ENCODE results near the gene OR6C3.
"Not testable (repeated sequence)": the region's sequence is repeated elsewhere in the genome, so short reads cannot be mapped to it uniquely, and the experiment has no call there.

The OR6C3 gene

DNA sequence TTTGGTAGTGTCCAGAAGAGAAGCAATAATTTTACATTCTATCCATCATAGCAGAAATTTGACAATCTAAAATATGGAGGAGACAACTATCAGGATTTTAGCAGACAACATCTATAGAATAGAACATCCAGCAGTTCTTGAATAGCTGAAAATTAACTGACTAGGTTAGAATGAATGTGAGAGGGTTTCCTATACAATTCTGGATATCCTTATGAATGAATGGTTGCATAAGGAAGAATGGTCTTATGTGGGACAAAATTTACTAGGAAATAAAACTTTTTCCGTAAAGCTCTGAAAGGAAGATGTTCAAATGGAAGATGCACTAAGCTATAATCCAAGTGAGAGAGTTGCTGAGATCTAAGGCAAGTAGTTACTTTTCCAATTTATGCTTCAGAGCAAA is at the start of gene OR6C3:
OR6C3 (plus strand) TSS at position 301 of the 400 bp plus-strand sequence. CDS start 955 bp downstream, outside the sequence.
- no peak for DNase-seq (ENCODE audit: low spot score)

DNA sequence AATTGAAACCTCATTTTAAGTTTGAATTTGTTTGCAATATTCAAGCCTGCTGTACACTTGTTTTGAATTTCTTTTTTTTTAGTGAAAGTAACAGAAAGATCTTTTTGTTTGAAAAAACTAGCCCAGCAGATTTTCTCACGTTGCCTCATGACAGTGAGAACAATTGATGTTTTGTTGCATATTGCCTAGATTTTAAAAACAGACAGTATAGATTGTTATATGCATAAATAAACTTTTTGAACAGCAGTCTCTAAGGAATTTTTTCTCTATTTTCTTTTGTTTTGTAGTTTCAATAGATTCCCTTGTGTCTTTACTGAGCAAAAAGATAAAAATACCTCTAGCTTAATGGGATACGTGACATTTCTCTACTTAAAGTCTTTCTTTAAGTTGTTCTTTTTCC is 49.6 kb upstream of the OR6C3 start:
- no peak for DNase-seq (ENCODE audit: low spot score)

DNA sequence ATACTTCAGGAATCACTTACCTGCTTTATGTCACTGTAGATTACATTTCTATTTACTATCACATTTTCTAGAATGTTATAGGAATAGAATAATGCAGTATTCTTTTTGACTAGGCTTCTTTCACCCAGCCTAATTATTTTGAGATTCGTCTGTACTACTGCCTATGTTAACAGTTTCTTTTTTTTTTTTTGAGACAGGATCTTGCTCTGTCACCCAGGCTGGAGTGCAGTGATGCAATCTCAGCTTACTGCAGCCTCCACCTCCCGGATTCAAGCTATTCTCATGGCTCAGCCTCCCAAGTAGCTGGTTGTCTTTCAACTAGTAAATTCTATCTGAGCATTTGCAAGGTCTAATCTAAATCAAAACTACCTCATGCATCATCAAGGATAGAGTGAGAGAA is 40.5 kb upstream of the OR6C3 start:
- DNase-seq (ENCODE audit: low spot score), result no peak

DNA sequence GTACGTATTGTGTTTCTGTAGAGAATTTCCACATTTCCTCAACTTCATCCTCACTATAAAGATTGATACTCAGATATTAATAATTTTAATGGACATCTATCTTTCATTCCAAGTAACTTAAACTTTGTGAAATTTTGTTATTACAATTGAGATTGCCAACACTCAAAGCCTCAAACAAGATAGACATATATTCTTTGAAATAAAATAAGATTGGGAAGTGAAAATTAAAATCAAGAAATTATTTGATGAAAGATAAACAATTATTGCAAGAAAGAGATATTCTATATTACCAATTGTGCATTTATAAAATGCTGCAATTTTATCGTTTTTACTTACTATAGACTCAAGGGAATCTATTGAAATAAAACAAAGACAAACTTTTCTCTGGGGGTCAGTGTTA is 34.1 kb upstream of the OR6C3 start, which contains the start of gene OR6C6:
OR6C6 (minus strand) TSS at position 101 of the 400 bp plus-strand sequence. CDS start 1,337 bp downstream, outside the sequence.
- no peak for DNase-seq (ENCODE audit: low spot score)

DNA sequence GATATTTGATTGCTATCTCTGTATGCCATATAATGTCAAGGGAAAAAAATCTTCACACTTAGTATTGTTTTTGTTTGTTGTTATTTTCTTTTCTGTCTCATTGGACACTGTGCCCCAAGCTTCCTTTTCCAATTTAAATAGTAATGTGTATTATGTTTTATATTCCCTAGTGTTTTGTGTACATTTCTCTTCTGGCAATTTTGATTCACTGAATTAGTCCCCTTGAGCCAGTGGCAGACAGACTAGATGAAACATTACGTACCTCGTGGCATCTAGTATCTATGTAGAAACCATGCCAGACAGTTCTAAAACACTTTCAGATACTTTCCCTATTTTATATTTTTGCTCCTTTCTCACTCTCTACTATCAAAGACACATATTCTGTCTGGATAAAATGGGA is 16.5 kb upstream of the OR6C3 start, which contains the start of gene OR6C1:
OR6C1 (plus strand) TSS at position 301 of the 400 bp plus-strand sequence. CDS start 6,257 bp downstream, outside the sequence.
- DNase-seq (ENCODE audit: low spot score), result no peak

DNA sequence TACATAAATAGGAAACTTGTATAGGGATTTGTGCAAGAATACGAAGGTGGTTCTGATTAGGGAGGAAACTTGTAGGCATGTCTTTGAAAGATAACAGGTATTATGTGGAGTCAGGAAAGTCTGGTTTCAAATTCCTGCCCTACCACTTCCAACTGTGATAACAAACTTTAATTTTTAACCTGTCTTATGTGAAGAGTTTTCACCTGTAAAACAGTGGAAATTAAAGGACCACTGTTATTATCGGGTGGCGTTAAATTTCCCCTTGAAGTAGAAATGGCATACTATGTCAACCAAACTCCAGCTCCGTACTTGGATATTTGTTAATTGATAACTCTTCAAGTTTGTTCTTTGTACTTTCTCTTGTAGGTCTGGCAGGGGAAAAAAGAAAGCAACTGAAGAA is 10.3 kb upstream of the OR6C3 start:
- DNase-seq (ENCODE audit: low spot score), result no peak

DNA sequence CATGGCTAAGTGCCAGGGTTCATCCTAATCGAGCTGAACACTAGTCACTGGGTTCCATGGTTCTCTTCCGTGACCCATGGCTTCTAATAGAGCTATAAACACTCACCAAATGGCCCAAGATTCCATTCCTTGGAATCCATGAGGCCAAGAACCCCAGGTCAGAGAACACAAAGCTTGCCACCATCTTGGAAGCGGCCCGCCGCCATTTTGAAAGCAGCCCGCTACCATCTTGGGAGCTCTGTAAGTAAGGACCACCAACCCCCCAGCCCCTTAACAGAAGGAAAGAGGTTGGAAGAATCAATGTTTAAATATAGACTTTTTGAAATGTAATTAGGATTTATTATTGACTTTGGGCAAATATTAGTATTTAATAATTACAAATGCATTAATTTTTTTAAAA is 4.7 kb upstream of the OR6C3 start:
- DNase-seq (ENCODE audit: low spot score), result not testable (repeated sequence)

DNA sequence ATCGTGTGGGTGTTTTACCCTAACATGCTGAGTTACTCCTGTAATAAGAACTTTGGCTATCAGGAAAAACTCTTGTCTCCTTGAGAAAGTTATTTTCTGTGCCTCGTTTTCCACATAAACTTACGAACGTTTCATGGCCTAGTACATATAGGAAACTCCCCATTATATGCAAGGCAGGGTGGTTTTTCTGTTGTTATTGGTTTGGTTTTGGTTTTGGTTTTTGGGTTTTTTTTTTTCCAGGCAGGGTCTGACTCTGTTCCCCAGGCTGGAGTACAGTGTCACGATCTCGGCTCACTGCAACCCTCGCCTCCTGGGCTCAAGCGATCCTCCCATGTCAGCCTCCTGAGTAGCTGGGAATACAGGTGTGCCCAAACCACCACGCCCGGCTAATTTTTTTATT is 5.5 kb downstream of the OR6C3 start:
- no peak for DNase-seq (ENCODE audit: low spot score)

DNA sequence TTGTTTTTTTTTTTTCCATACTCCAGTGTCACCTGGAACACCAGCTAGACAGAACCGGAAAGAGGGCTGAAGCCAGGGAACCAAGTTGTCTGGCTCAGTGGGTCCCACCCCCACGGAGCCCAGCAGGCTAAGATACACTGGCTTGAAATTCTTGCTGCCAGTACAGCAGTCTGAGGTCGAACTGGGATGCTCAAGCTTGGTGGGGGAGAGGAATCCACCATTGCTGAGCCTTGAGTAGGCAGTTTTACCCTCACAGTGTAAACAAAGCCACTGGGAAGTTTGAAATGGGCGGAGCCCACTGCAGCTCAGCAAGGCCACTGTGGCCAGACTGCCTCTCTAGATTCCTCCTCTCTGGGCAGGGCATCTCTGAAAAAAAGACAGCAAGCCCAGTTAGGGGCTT is 24.8 kb downstream of the OR6C3 start:
- not testable (repeated sequence) for DNase-seq (ENCODE audit: low spot score)

DNA sequence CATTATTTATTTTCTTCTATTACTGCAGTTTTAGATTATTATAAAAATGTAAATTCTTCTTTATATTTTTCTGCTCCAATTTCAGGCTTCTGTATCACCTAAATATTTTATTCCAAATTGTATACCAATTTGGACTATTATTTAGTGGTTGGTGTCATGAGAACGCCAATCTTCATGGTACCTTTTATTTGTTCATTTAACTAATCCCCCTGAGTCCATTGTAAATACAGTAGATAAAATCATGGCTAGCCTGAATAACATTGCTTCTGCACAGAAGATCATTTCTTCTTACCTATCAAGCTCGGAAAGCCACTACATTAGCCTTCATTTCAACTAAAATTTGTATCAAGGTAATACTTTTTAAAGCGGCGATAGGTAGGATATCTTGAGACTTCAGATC is 32.1 kb downstream of the OR6C3 start, which contains the start of gene OR6C75:
OR6C75 (plus strand) TSS at position 301 of the 400 bp plus-strand sequence. CDS start 2,136 bp downstream, outside the sequence.
- DNase-seq (ENCODE audit: low spot score), result no peak

DNA sequence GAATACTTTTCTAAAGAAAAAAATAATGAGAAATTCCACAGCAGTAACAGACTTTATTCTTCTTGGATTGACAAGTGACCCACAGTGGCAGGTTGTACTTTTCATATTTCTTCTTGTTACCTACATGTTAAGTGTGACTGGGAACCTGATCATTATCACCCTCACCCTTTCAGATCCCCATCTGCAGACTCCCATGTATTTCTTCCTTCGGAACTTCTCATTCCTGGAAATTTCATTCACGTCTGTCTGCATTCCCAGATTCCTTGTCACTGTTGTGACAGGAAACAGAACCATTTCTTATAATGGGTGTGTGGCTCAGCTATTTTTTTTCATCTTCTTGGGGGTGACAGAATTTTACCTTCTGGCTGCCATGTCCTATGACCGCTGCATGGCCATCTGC is 34.5 kb downstream of the OR6C3 start:
- DNase-seq (ENCODE audit: low spot score), result no peak

DNA sequence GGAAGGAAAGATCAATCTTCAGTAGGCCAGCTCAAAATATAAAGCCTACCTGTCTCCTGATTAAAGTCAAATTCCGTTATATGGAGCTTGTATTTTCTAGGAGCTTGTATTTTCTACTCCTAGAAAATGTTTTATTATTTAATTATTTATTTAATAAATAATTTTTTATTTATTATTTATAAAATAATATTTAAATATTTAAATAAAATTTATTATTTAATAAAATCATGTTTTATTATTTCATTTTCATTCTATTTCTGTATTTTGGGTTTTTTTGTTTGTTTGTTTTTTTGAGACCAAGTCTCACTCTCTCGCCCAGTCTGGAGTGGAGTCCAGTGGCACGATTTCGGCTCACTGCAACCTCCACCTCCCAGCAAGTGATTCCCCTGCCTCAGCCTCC is 42.0 kb downstream of the OR6C3 start:
- DNase-seq (ENCODE audit: low spot score), result no peak
